Skeletal muscle satellite cell (primary cell): ENCODE data around the gene CLDND1.

Experiments used
- H3K27me3 ChIP-seq: 2 replicates; pipeline ENCODE4 v1.7.0; 2013; ENCODE audit warnings: low read length; ENCODE audit not compliant: control insufficient read depth, insufficient read depth
- H3K36me3 ChIP-seq: 2 replicates; pipeline ENCODE4 v1.7.0; 2013; ENCODE audit warnings: mild to moderate bottlenecking, control low read depth, low read length; ENCODE audit not compliant: insufficient read depth
- H3K4me1 ChIP-seq: 2 replicates; pipeline ENCODE4 v1.7.0; 2013; ENCODE audit warnings: low read length; ENCODE audit not compliant: control insufficient read depth, insufficient read depth
- H3K4me2 ChIP-seq: 2 replicates; pipeline ENCODE4 v1.7.0; 2013; ENCODE audit warnings: mild to moderate bottlenecking, low read length
- H3K4me3 ChIP-seq: 2 replicates; pipeline ENCODE4 v1.7.0; 2013; ENCODE audit warnings: low read length
- H3K9ac ChIP-seq: 2 replicates; pipeline ENCODE4 v1.7.0; 2013; ENCODE audit warnings: mild to moderate bottlenecking, low read depth, low read length, moderate library complexity
- H3K9me3 ChIP-seq: replicated peaks from 2 replicates; pipeline ENCODE4 v1.7.0; 2013; ENCODE audit warnings: mild to moderate bottlenecking, control low read depth, low read length

CLDND1 gene

GRCh38 chr3:98558100-98558827, 35.6 kb upstream of the CLDND1 start:
- H3K27me3 ChIP-seq = peaks cover 34% of the 10 kb centered on the region
- no peak overlapping the region for H3K9ac ChIP-seq
- no peak overlapping the region for H3K4me2 ChIP-seq
- H3K9me3 ChIP-seq = no peaks in the 10 kb centered on the region
- H3K36me3 ChIP-seq = no peaks in the 10 kb centered on the region
- no peak overlapping the region for H3K4me3 ChIP-seq
- H3K4me1 ChIP-seq = peaks cover 12% of the 10 kb centered on the region

GRCh38 chr3:98557324-98558010, 34.8 kb upstream of the CLDND1 start:
- Histone ChIP-seq H3K4me1 (peaks cover 6% of the 10 kb centered on the region), H3K4me3 (no peak overlapping the region), H3K9me3 (no peaks in the 10 kb centered on the region), H3K36me3 (no peaks in the 10 kb centered on the region), H3K4me2 (no peak overlapping the region), H3K9ac (no peak overlapping the region), H3K27me3 (peaks cover 42% of the 10 kb centered on the region)

DNA sequence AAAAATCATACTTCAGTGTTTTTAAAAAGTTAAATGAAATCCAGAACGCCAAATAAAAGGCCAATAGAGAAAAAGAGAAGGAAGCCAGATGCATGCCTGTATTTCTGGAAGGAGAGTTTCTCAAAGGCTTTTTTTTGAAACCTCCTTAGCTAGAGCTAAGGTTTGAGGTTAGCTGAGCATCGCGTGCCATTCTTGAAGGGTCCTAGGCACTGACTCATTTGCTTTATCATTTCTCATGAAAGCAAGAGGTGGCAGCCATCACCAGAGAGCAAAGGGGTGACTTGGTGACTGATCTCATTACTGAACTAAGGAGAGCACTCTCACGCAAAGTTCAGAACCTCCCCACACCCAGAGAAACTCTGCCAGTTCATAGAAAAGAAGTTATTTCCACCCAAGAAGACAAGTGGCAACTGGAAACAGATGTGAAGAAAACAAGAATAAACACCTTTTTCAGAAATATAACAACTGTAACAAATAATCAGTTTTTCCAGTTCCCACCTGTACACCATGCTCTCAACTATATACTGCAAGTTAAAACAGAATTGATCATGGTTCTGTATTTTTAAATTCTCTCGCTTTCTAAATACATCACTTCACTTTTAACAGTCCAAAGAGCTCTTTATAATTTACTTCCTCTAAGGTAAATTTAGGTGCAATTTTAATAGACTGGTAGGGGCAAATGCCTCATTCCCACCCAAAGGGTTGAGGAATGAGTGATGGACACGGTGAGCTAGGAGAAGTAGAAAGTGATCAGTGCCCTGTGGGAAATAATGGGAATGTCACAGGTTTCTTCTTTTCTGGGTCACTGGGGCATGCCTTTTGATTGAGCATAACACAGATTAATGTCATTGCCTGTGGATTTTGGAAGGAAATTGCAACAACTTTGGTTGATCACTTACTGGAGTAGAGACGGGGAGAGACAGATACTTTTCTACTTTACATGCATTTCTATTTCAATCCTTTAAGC, 33.7 kb upstream of the CLDND1 start:
- H3K27me3 ChIP-seq = peaks cover 52% of the 10 kb centered on the region
- H3K4me3 ChIP-seq = no peak overlapping the region
- no peaks in the 10 kb centered on the region for H3K9me3 ChIP-seq
- H3K4me1 ChIP-seq = no peaks in the 10 kb centered on the region
- no peak overlapping the region for H3K9ac ChIP-seq
- no peaks in the 10 kb centered on the region for H3K36me3 ChIP-seq
- H3K4me2 ChIP-seq = no peak overlapping the region

DNA sequence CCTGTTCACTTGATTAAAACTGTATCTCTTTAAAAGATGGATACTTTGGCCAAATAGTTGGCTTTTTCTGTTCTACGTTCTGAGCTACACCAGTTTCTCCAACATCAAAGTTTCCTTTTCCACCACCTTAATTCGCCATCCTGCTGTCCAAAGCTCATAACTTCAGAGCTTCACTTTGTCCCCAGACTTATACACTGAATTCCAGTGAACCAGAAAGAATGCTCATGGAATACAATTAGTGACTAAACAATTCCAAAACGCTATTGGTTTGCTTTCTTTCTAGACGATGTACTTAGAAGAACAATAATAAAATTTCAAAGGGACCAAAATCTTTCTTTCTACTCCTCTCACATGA, 32.3 kb upstream of the CLDND1 start:
- Histone ChIP-seq H3K4me3 (no peak overlapping the region), H3K4me1 (no peaks in the 10 kb centered on the region), H3K4me2 (no peak overlapping the region), H3K27me3 (peaks cover 61% of the 10 kb centered on the region), H3K9ac (no peak overlapping the region), H3K9me3 (no peaks in the 10 kb centered on the region), H3K36me3 (no peaks in the 10 kb centered on the region)

- Histone ChIP-seq H3K4me1 (no peaks in the 10 kb centered on the region), H3K36me3 (no peaks in the 10 kb centered on the region), H3K4me3 (no peak overlapping the region), H3K4me2 (no peak overlapping the region), H3K9me3 (no peaks in the 10 kb centered on the region), H3K9ac (no peak overlapping the region), H3K27me3 (peaks cover 66% of the 10 kb centered on the region)
Measured at GRCh38 chr3:98554580-98554979, 31.9 kb upstream of the CLDND1 start.

DNA sequence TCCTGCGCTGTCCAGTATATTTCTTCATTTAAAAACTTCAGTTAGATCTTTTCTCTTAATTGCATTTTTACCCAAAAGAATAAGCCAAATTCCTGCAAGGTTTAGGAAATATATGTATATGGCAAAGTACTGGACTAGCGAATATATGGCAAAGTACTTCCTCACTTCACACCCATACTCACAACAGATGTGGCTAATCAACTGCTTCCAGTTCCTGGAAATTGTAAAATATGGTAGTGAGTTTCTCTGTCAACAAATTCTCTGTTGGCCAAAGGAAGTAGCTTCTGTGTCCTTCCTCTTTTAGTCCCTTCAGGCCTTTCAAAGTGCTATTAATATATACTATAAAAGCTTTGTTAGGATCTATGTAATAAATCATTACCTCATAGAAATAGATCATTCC, 31.1 kb upstream of the CLDND1 start:
- H3K9me3 ChIP-seq = no peaks in the 10 kb centered on the region
- H3K4me3 ChIP-seq = no peak overlapping the region
- no peaks in the 10 kb centered on the region for H3K4me1 ChIP-seq
- H3K9ac ChIP-seq = no peak overlapping the region
- H3K4me2 ChIP-seq = no peak overlapping the region
- H3K36me3 ChIP-seq = no peaks in the 10 kb centered on the region
- peaks cover 69% of the 10 kb centered on the region for H3K27me3 ChIP-seq

DNA sequence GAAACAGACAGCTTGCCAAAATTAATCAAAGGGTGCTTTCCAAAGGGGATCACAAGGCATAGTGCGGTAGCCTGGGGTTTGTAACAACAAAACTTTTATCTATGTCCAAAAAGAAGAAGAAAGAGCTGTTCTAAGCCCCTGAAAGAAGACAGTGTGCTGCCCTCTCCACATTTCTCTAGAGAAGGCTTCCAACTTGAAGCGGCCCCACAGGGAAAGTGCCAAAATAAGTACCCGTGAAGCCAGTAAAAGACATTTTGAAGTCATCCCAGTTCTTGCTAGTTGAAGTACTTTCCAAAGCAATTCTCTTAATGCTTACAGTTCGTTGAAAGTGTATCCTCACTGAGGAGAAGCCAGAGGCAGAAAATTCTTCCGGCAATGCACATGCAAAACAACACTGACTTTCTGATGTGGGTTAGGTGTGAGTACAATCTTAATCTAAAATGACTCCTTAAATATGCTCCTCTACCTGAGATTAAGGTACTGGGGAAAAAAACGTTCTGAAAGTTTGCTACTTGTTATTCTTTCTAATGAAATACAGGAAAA, 30.4 kb upstream of the CLDND1 start:
- Histone ChIP-seq H3K4me1 (no peaks in the 10 kb centered on the region), H3K9me3 (no peaks in the 10 kb centered on the region), H3K27me3 (peaks cover 66% of the 10 kb centered on the region), H3K4me3 (no peak overlapping the region), H3K36me3 (no peaks in the 10 kb centered on the region), H3K4me2 (no peak overlapping the region), H3K9ac (no peak overlapping the region)

GRCh38 chr3:98552232-98553020, 29.7 kb upstream of the CLDND1 start:
- H3K27me3 ChIP-seq = peaks cover 65% of the 10 kb centered on the region
- H3K9ac ChIP-seq = no peak overlapping the region
- H3K4me2 ChIP-seq = no peak overlapping the region
- H3K9me3 ChIP-seq = no peaks in the 10 kb centered on the region
- H3K4me1 ChIP-seq = no peaks in the 10 kb centered on the region
- H3K4me3 ChIP-seq = no peak overlapping the region
- no peaks in the 10 kb centered on the region for H3K36me3 ChIP-seq

DNA sequence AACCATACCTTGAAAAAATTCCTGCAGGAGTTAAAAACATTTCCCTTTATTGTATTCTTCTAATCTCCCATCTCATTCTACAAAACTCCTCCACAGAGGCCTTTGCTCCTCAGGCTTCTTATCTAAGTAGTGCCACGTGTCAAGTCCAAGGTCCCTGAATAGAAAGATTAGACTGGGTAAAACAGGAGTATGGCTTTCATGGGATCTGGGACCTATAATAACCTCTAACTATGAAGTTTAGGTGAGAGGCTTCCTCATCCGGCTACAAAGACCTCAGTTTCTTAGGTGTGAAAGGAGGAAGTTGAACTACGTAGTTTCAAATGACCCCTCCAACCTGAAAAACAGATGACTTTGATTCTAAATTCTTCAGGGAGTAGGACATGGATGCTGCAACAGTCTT, 29.1 kb upstream of the CLDND1 start:
- no peak overlapping the region for H3K4me2 ChIP-seq
- H3K4me1 ChIP-seq = no peaks in the 10 kb centered on the region
- no peaks in the 10 kb centered on the region for H3K9me3 ChIP-seq
- H3K9ac ChIP-seq = no peak overlapping the region
- no peak overlapping the region for H3K4me3 ChIP-seq
- no peaks in the 10 kb centered on the region for H3K36me3 ChIP-seq
- H3K27me3 ChIP-seq = peaks cover 59% of the 10 kb centered on the region

- no peak overlapping the region for H3K9ac ChIP-seq
- H3K9me3 ChIP-seq = no peaks in the 10 kb centered on the region
- H3K4me3 ChIP-seq = no peak overlapping the region
- H3K36me3 ChIP-seq = no peaks in the 10 kb centered on the region
- peaks cover 57% of the 10 kb centered on the region for H3K27me3 ChIP-seq
- no peaks in the 10 kb centered on the region for H3K4me1 ChIP-seq
- no peak overlapping the region for H3K4me2 ChIP-seq
Measured at GRCh38 chr3:98551236-98551635, 28.5 kb upstream of the CLDND1 start.

- no peak overlapping the region for H3K4me3 ChIP-seq
- no peak overlapping the region for H3K4me2 ChIP-seq
- no peaks in the 10 kb centered on the region for H3K4me1 ChIP-seq
- no peaks in the 10 kb centered on the region for H3K9me3 ChIP-seq
- H3K9ac ChIP-seq = no peak overlapping the region
- H3K36me3 ChIP-seq = no peaks in the 10 kb centered on the region
- H3K27me3 ChIP-seq = peaks cover 59% of the 10 kb centered on the region
Measured at GRCh38 chr3:98550833-98551232, 28.1 kb upstream of the CLDND1 start.
